Prostate gland (tissue), 2 donors: ENCODE measurements around the gene NTM. TPM values are rescaled to one million over a fixed set of nuclear protein-coding genes. Genes with fewer than 3 reads are reported as not detected.

Source experiments
- DNase-seq: peaks from one replicate; pipeline ENCODE4 v3.0.0-alpha.2; 2019; ENCODE audit warnings: low spot score
- H3K27ac ChIP-seq, 2 donors: fragments of 200-600 bp; sonication (generic); 2 replicates each; pipeline ENCODE4 v1.5.1; 2017 to 2019
- H3K27me3 ChIP-seq: fragments of 200-600 bp; sonication (generic); replicated peaks from 2 replicates; pipeline ENCODE4 v1.5.1; 2019; ENCODE audit not compliant: insufficient read depth
- H3K36me3 ChIP-seq, 2 donors: fragments of 200-600 bp; sonication (generic); 1 replicate in 1 of 2; 2 replicates in 1 of 2; pipeline versions ENCODE4 v1.5.1 to v1.8.1; 2017 to 2019
- H3K4me1 ChIP-seq: fragments of 200-600 bp; sonication (generic); replicated peaks from 2 replicates; pipeline ENCODE4 v1.5.1; 2019
- H3K4me3 ChIP-seq, 2 donors: fragments of 200-600 bp; sonication (generic); 2 replicates each; pipeline ENCODE4 v1.5.1; 2017 to 2019
- H3K9me3 ChIP-seq: fragments of 200-600 bp; sonication (generic); 2 replicates; pipeline ENCODE4 v1.5.1; 2017
- POLR2A ChIP-seq: fragments of 450-650 bp; IDR thresholded peaks from one replicate; pipeline ENCODE4 v1.6.1; 2016; ENCODE audit warnings: antibody characterized with exemption, mild to moderate bottlenecking
- POLR2AphosphoS5 ChIP-seq: sonication (generic); formaldehyde crosslinking; IDR thresholded peaks from one replicate; pipeline ENCODE4 v1.6.1; 2017; ENCODE audit warnings: antibody characterized with exemption
- WGBS: methylation state at CpG from one replicate; pipeline ENCODE4 v1.1.5; 2018; 5-methylcytosine and 5-hydroxymethylcytosine counted together
- intact Hi-C: fragments of 100-400 bp; cut with DNase I; formaldehyde crosslinking; loops from one replicate; pipeline ENCODE4 v1.14.2; 2022
- total RNA-seq, 2 donors: library from RNA; depleted of rRNA; stranded (reverse); fragments of >200 nt; gene quantifications; one replicate each; pipeline ENCODE4 v1.1.0, GENCODE V29; 2016
- TF ChIP-seq, protein P1 (sequence below), 4 experiments: fragments of 200-600 bp in 2 of 4; fragments of 450-650 bp in 2 of 4; sonication (generic) in 2 of 4; IDR thresholded peaks; 1 replicate in 3 of 4; 2 replicates in 1 of 4; pipeline ENCODE4 v1.5.1; 2016 to 2019; ENCODE audit warnings: antibody characterized with exemption in 4 of 4, mild to moderate bottlenecking in 2 of 4, moderate library complexity in 2 of 4

NTM gene
- total RNA-seq, 2 donors from 2014 or later = 7.4 TPM; not detected in 1

DNA sequence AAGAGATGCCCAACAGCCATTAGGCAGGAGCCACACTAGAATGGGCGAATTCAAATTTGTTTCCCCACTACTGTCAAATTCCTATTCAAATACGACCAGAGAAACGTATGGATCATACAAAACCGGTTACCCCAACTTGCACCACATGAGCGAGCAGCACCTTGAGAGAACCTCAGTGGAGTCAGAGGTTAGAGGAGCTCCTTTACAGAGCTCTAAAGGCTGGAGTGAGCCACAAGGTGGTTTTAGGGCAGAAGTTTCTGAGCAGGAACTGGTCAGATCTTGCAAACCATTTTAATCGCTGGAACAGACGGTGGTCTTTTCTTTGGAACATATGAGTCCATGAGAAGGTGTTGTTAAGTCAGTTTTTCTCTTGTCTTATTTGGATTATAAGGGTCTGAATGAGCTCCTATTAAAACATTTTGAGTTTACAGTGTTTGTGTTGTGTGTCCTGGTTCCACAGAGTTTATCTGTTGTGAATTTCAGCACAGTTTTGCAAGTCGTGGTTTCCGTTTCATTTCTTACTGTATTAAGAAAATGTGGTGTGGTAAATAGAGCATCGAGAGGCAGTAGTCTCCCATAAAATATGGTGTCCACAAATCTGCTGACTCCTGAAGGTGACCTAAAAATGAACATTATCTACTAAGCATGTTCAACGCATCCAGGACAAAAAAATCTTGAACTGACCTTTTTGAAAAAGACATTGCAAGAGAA is 471.7 kb downstream of the NTM start:
- Histone ChIP-seq H3K9me3 (no peaks in the 10 kb centered on the region), H3K36me3 (no peaks in the 10 kb centered on the region), H3K4me3 (no peak overlapping the region), H3K27me3 (no peaks in the 10 kb centered on the region), H3K27ac (no peak overlapping the region), H3K4me1 (no peaks in the 10 kb centered on the region)
- no peak for DNase-seq
- intact Hi-C loops = no loop called here
- 72% methylated on average over 11 of the region's 11 CpGs for WGBS
- TF ChIP-seq POLR2AphosphoS5 (no peak), POLR2A (no peak)
- TF ChIP-seq, protein P1, sequence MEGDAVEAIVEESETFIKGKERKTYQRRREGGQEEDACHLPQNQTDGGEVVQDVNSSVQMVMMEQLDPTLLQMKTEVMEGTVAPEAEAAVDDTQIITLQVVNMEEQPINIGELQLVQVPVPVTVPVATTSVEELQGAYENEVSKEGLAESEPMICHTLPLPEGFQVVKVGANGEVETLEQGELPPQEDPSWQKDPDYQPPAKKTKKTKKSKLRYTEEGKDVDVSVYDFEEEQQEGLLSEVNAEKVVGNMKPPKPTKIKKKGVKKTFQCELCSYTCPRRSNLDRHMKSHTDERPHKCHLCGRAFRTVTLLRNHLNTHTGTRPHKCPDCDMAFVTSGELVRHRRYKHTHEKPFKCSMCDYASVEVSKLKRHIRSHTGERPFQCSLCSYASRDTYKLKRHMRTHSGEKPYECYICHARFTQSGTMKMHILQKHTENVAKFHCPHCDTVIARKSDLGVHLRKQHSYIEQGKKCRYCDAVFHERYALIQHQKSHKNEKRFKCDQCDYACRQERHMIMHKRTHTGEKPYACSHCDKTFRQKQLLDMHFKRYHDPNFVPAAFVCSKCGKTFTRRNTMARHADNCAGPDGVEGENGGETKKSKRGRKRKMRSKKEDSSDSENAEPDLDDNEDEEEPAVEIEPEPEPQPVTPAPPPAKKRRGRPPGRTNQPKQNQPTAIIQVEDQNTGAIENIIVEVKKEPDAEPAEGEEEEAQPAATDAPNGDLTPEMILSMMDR (IDR thresholded peaks at IDR 0.05) = no peak

DNA sequence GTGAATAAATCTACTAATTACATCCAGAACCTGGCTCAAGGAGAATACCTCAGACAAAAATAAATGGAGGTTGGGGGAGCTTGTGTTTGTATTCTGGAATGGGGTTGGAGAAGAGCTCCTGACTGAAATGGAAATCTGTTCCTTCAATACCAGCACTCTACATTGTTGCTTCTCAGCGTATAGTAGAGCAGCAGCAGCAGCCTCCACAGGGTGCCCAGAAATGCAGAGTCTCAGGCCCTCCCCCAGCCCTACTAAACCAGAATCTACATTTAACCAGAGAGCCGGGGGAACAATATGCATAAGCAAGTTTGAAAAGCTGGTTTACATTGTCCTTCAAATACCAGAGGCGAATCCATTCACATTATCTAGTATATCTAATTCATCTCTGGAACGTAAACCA is 474.8 kb downstream of the NTM start:
- H3K4me3 ChIP-seq = no peak overlapping the region
- intact Hi-C loops = no loop called here
- no peaks in the 10 kb centered on the region for H3K9me3 ChIP-seq
- no peaks in the 10 kb centered on the region for H3K4me1 ChIP-seq
- TF ChIP-seq POLR2AphosphoS5 (no peak), POLR2A (no peak)
- TF ChIP-seq, protein P1 (IDR thresholded peaks at IDR 0.05) = no peak
- 41% methylated on average over 4 of the region's 4 CpGs for WGBS
- no peak for DNase-seq
- H3K36me3 ChIP-seq = no peaks in the 10 kb centered on the region
- no peak overlapping the region for H3K27ac ChIP-seq
- H3K27me3 ChIP-seq = no peaks in the 10 kb centered on the region

DNA sequence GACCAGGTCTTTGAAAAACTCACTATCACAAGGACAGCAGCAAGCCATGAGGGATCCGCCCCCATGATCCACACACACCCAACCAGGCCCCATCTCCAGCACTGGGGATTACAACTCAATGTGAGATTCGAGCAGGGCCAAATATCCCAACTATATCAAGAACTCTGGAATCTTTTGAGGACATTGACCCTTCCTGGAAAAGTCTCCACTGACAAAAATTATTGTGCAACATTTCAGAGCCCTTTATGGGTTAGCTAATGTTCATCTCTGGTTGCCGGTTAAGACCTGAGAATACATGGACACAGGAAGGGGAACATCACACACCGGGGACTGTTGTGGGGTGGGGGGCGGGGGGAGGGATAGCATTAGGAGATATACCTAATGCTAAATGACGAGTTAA is 479.1 kb downstream of the NTM start:
- Histone ChIP-seq H3K4me1 (no peaks in the 10 kb centered on the region), H3K27me3 (no peaks in the 10 kb centered on the region), H3K27ac (no peak overlapping the region), H3K9me3 (no peaks in the 10 kb centered on the region), H3K36me3 (no peaks in the 10 kb centered on the region), H3K4me3 (no peak overlapping the region)
- no peak for DNase-seq
- intact Hi-C loops = no loop called here
- 92% methylated on average over 6 of the region's 6 CpGs for WGBS
- TF ChIP-seq POLR2A = no peak
- TF ChIP-seq POLR2AphosphoS5 = no peak
- TF ChIP-seq, protein P1 (IDR thresholded peaks at IDR 0.05) = no peak

DNA sequence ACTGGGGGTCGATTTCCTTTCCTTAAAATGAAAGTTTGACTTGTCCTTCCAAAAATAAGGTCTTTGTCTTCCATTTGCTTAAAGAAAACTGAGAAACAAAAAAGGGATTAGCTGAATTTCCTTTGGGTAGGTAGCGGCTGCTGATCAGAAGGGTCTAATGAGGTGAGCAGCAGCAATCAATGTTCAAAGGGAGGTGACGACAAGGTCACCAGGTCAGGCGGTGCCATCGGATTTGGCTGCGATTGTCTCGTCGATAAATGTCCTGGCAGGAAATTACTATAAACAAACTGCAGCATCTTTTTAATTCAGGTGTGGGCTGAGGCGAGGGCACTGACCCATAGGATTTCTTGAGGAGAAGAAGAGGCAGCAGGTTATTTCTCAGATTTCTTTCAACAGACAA is 480.1 kb downstream of the NTM start:
- DNase-seq = no peak
- H3K9me3 ChIP-seq = no peaks in the 10 kb centered on the region
- no peak overlapping the region for H3K4me3 ChIP-seq
- no peaks in the 10 kb centered on the region for H3K4me1 ChIP-seq
- H3K36me3 ChIP-seq = no peaks in the 10 kb centered on the region
- no peak for TF ChIP-seq POLR2A
- 58% methylated on average over 9 of the region's 9 CpGs for WGBS
- intact Hi-C loops = no loop called here
- no peaks in the 10 kb centered on the region for H3K27me3 ChIP-seq
- H3K27ac ChIP-seq = no peak overlapping the region

DNA sequence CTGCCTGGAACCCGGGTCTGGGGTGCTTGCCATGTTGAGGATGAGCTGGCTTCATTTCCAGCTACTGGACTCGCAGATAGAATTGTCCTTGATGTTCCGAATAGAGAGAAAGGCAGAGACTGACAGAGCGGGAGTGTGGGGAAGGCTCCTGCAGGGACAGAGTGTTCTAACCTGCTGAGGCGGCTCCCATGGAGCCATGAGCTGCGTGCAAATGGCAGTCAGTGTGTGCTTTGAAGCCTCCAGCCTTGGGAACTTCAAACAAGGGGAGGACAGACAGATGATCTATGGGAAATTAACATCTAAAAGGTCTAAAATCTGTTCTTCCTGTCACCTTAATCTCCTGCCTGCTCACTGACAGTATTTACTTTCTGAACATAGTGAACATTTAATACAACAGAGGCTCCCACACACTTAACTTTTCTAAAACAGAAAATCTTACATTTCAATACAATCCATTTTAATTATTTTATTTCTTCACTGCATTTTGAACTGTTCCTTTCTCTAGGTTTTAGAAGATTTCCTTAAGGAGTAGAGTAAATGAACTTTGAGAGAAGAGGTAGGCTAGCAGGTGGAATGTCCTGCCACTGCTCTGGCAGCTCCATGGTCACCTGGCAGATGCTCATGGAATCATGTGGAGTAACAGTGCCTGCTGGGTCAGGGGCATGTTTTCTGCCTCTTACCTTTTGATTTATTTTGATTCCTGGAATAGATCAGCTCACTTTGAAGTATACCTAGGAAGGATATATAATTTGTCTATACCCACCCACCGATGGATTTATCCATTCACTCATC is 481.7 kb downstream of the NTM start:
- TF ChIP-seq POLR2A = no peak
- intact Hi-C loops = no loop called here
- no peak for DNase-seq
- Histone ChIP-seq H3K36me3 (no peaks in the 10 kb centered on the region), H3K27me3 (no peaks in the 10 kb centered on the region), H3K9me3 (no peaks in the 10 kb centered on the region), H3K27ac (no peak overlapping the region), H3K4me1 (no peaks in the 10 kb centered on the region), H3K4me3 (no peak overlapping the region)
- WGBS = 27% methylated on average over 6 of the region's 7 CpGs

DNA sequence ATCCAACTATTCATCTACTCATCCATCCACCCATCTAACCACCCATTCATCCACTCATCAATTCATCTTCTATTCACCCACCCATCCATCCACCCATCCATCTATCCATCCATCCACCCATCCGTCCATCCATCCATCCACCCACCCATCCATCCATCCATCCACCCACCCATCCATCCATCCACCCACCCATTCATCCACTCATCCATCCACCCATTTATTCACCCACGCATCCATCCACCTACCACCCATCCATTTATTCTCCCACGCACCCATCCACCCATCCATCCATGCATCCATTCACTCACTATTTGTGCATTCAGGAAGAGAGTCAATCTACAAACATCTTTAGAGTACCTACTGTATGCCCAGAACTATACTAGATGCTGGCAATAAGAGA is 482.3 kb downstream of the NTM start:
- intact Hi-C loops = no loop called here
- Histone ChIP-seq H3K36me3 (no peaks in the 10 kb centered on the region), H3K9me3 (no peaks in the 10 kb centered on the region), H3K4me3 (no peak overlapping the region), H3K27ac (no peak overlapping the region), H3K4me1 (no peaks in the 10 kb centered on the region), H3K27me3 (no peaks in the 10 kb centered on the region)
- TF ChIP-seq POLR2AphosphoS5 = no peak
- TF ChIP-seq POLR2A = no peak
- TF ChIP-seq, protein P1 (IDR thresholded peaks at IDR 0.05) = no peak
- no peak for DNase-seq
- 97% methylated on average over 3 of the region's 3 CpGs for WGBS
